Hippocampal formation (tissue), 2 donors: ENCODE results near the gene TMEM30B.

Experiments
- DNase-seq, 2 donors: peaks; one replicate each; lab custom pipeline; 2025; lab: John Stamatoyannopoulos, UW

Gene TMEM30B

GRCh38 chr14:61233436-61233956 is 47.6 kb downstream of the TMEM30B start:
- DNase-seq = no peak

DNA sequence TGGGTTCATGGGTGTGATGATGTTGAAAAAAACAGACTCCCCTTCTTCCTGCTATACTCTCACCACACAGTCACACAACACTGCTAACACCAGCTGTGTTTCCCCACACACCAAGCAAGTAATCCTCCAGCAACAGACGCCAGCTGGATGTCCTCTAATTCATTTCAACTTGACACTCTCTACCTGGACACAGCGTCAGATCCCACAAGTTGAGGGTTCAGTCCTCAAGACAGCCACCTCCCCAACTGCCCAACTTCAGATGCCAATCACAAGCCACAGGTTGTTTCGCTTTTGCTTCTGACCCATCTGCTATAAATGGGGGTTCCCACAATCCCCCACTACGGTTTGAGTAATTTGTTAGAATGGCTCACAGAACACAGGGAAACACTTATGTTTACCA is 49.3 kb downstream of the TMEM30B start:
- DNase-seq = no peak

GRCh38 chr14:61229981-61230380 is 51.2 kb downstream of the TMEM30B start:
- DNase-seq = no peak

DNA sequence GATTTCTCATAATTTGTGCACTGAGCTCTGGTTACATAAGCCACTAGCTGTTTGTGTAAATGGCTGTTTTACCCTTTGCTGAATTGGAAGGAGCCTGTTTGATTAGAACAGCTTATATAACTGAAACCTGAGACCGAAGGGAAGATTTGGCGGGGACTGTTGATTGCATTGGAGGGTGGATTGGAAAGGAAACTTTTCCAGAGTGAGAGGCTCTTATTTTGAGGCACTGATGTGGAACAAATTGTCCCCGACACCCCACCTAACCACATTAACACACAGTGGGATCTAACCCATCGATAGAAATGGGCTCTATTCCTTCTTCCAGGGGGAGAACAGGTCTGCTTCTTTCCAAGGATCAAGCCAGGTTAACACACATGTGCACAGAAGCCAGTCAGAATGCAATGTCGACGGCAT is 51.7 kb downstream of the TMEM30B start:
- no peak for DNase-seq

DNA sequence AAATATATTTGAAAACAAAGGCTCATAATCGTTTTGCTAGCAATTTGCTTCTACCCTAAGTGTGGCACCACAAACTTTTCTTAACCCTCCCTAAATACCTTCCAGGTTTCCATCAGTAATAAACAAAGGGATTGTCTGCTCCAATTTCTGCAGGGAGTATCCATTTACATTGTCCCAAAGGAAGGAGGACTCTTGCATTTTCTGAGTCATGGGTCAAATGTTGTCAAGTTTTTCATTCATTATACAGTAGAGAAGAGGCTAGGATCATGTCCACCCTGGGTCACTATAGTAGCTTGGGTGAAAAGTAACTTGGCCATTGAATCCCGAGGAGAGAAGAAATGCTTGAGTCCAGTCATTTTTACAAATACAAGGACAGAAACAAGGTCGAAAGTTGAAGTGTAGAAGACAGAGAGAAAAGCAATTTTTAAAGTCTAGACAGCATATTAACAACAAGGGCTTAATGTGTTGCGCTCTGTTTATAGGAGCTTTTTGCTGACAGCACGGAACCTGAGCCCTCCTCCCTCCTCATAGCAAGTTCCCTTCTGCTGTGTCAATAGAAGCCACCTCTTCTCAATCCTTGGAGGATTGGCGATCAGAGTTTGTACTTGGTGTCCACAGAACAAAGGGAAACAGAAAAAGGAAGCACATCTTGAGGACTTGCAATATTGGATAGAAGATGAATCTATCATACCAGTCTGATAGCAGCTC is 53.1 kb downstream of the TMEM30B start:
- no peak for DNase-seq
